C4-2B (cell line): ENCODE results near the gene PLCG2.

Experiments
- CTCF ChIP-seq: fragments of 450-650 bp; conservative IDR thresholded peaks from 2 replicates; pipeline ENCODE4 v1.5.1; 2017; ENCODE audit warnings: mild to moderate bottlenecking
- ZFX ChIP-seq: fragments of 450-650 bp; IDR thresholded peaks from 2 replicates; pipeline ENCODE4 v1.6.1; 2017

- no peak for TF ChIP-seq CTCF
- no peak for TF ChIP-seq ZFX
Measured at GRCh38 chr16:81833751-81834150, 54.7 kb downstream of the PLCG2 start.
